ENCODE data around the gene WIZ. TPM values are rescaled to one million over a fixed set of nuclear protein-coding genes. Genes with fewer than 3 reads are reported as not detected.
"Not testable (repeated sequence)": the region's sequence is repeated elsewhere in the genome, so short reads cannot be mapped to it uniquely, and the experiment has no call there.

WIZ gene
- total and polyA plus RNA-seq, 11 donors: 19.0 to 52.4 (median 25.7) TPM

- Histone ChIP-seq H3K27me3 (peaks cover 0 to 20% (median 5%) of the 10 kb centered on the region in 9 donors), H3K4me3 (no peak overlapping the region), H3K4me1 (no peaks in the 10 kb centered on the region), H3K27ac (no peak overlapping the region), H3K9me3 (no peaks in the 10 kb centered on the region), H3K36me3 (no peaks in the 10 kb centered on the region)
- 85 to 97% (median 91%) methylated on average over 4 to 10 of the region's 10 CpGs for WGBS, 4 donors
- DNase-seq (no peak), ATAC-seq (no peak)
- intact Hi-C loops (cut with DNase I): loop anchor here in 1 of 10 donors (5.0 kb wide), 1 partner anchor 82 kb away; no protein-coding TSS in a partner anchor
- TF ChIP-seq, protein P1, sequence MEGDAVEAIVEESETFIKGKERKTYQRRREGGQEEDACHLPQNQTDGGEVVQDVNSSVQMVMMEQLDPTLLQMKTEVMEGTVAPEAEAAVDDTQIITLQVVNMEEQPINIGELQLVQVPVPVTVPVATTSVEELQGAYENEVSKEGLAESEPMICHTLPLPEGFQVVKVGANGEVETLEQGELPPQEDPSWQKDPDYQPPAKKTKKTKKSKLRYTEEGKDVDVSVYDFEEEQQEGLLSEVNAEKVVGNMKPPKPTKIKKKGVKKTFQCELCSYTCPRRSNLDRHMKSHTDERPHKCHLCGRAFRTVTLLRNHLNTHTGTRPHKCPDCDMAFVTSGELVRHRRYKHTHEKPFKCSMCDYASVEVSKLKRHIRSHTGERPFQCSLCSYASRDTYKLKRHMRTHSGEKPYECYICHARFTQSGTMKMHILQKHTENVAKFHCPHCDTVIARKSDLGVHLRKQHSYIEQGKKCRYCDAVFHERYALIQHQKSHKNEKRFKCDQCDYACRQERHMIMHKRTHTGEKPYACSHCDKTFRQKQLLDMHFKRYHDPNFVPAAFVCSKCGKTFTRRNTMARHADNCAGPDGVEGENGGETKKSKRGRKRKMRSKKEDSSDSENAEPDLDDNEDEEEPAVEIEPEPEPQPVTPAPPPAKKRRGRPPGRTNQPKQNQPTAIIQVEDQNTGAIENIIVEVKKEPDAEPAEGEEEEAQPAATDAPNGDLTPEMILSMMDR (IDR thresholded peaks at IDR 0.05): no peak
- no peak for TF ChIP-seq POLR2A (IDR thresholded peaks at IDR 0.05)
Measured at GRCh38 chr19:15475611-15476010, 25.9 kb upstream of the WIZ start.

DNA sequence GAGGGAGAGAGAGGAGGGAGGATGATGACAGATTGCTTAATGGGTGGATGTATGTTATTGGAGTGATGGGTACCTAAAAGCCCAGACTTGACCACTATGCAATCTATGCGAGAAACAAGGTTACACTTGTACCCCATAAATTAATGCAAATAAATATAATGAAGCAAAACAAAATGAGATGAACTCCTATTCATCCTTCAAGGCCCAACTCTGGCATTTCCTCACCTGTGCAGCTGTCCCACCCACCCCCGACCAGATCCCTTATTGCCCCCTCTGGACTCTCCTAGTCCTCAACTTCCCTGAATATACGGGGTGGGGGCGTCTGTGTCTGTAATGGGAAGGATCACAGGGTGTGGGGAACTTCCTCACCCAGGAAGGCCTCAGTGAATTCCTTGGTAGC is 25.4 kb upstream of the WIZ start:
- DNase-seq (no peak), ATAC-seq (no peak)
- peaks cover 0 to under 1% (median 0%) of the 10 kb centered on the region in 12 donors for H3K4me1 ChIP-seq
- no peak overlapping the region for H3K4me3 ChIP-seq
- TF ChIP-seq, protein P1 (IDR thresholded peaks at IDR 0.05): no peak
- TF ChIP-seq POLR2A (IDR thresholded peaks at IDR 0.05): no peak
- H3K36me3 ChIP-seq: no peaks in the 10 kb centered on the region
- intact Hi-C loops (cut with DNase I): loop anchor here in 1 of 10 donors (5.0 kb wide), 1 partner anchor 82 kb away; no protein-coding TSS in a partner anchor
- H3K9me3 ChIP-seq: no peaks in the 10 kb centered on the region
- WGBS, 4 donors: 79 to 85% (median 82%) methylated on average over 4 of the region's 4 CpGs
- H3K27ac ChIP-seq: no peak overlapping the region
- H3K27me3 ChIP-seq: peaks cover 0 to 24% (median 5%) of the 10 kb centered on the region in 9 donors

DNA sequence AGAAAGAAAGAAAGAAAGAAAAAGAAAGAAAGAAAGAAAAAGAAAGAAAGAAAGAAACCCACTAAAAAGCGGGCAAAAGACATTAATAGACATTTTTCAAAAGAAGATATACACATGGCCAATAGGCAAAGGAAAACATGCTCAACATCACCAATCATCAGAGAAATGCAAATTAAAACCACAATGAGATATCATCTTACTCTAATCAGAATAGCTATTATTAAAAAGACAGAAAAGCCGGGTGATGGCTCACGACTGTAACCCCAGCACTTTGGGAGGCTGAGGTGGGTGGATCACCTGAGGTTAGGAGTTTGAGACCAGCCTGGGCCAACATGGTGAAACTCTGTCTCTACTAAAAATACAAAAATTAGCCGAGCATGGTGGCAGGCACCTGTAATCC is 24.1 kb upstream of the WIZ start:
- H3K9me3 ChIP-seq; ATAC-seq; intact Hi-C loops (cut with DNase I); H3K4me3 ChIP-seq; DNase-seq; H3K27ac ChIP-seq; H3K36me3 ChIP-seq: not testable (repeated sequence)
- peaks cover 4 to 38% (median 14%) of the 10 kb centered on the region in 9 donors for H3K27me3 ChIP-seq
- H3K4me1 ChIP-seq: peaks cover 0 to 12% (median 2%) of the 10 kb centered on the region in 12 donors
- 74 to 81% (median 77%) methylated on average over 4 of the region's 4 CpGs for WGBS, 4 donors

DNA sequence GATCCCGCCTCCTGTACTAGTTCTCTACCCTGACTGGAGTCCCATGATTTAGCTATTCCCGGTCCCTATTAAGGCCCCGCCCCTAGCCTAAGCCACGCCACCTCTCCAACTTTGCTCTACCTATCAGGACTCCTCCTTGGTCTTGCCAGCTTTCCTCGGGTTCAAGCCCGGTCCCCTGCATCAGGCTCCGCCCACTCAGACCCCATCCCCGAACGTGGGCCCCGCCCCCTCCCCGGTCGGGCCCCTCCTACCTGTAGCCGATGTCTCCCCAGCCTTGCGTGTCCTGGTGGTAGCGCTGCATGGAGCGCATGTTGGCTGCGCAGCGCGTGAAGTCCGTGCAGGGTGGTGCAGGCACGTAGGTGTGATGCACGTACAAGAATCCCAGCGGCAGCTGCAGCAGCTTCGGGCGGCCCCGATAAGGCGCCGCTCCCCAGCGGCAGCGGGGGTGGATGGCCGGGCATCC is 21.9 kb upstream of the WIZ start:
- no peak for ATAC-seq
- no peak for DNase-seq
- no peak for TF ChIP-seq POLR2A (IDR thresholded peaks at IDR 0.05)
- TF ChIP-seq, protein P1 (IDR thresholded peaks at IDR 0.05): no peak
- peaks cover 0 to 22% (median 2%) of the 10 kb centered on the region in 12 donors for H3K4me1 ChIP-seq
- H3K36me3 ChIP-seq: no peaks in the 10 kb centered on the region
- intact Hi-C loops (cut with DNase I): no loop called here
- 45 to 56% (median 50%) methylated on average over 23 to 31 of the region's 31 CpGs for WGBS, 4 donors
- H3K27ac ChIP-seq: no peak overlapping the region
- H3K9me3 ChIP-seq: no peaks in the 10 kb centered on the region
- H3K4me3 ChIP-seq: no peak overlapping the region
- H3K27me3 ChIP-seq: peaks cover 4 to 54% (median 29%) of the 10 kb centered on the region in 9 donors
